Suppressor macrophage treated with lipopolysaccharide for 1 hour (primary cell): ENCODE data around the gene GRIN2C.

ENCODE experiments used
- DNase-seq, 3 donors: peaks; one replicate each; pipeline ENCODE4 v3.0.0-alpha.2; 2020 to 2022

Gene GRIN2C

DNA sequence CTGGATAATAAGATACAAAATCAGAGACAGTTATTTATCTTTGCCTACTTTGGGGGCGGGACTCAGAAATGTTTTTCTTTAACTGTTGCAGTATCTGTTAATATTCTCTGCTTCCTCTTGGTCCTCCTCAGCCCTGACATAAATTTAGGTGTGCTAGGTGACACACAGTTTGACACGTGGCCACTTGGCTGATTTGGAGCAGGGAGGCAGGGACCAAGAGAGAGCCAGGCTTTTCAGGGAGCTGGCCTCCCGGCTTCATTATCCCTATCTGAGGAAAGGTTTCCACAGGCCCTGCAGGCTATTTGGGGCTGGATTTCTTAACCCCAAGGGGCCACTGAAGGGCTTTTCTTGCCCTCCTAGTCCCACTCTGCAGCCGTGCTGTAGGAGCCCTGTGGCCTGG, 63.5 kb downstream of the GRIN2C start:
- DNase-seq: no peak

DNA sequence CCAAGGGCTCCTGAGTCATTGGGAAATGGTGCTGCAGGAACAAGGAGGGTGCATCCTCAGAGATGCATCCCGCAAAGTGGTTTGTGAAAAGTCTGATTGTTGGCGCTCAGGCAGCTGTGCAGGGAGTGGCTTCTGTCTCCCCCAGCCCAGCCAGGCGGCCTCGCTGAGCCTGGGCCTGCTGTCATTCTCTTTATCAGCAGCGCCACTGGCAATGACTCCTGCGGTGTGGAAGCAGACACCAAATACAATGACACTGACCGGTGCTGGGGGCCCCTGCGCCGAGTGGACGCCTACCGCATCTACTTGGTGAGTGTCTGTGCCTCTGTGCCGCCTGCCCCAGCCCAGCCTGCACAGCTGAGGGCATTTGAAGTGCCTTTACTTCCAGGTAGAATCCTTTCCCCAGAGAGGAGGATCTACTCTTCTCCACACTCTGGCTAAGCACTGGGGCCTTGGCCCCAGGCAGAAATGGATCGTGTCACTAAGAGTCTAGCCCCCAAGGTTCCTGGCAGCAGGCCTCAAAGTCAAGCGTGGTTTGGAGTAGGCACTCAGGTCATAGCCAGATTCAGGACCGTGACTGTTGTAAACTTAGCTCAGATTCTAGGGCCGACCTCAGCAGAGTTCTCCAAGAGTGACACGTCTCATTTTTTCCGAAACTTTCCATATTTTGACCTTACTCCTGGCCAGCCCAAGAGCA, 64.2 kb downstream of the GRIN2C start:
- DNase-seq: no peak

DNA sequence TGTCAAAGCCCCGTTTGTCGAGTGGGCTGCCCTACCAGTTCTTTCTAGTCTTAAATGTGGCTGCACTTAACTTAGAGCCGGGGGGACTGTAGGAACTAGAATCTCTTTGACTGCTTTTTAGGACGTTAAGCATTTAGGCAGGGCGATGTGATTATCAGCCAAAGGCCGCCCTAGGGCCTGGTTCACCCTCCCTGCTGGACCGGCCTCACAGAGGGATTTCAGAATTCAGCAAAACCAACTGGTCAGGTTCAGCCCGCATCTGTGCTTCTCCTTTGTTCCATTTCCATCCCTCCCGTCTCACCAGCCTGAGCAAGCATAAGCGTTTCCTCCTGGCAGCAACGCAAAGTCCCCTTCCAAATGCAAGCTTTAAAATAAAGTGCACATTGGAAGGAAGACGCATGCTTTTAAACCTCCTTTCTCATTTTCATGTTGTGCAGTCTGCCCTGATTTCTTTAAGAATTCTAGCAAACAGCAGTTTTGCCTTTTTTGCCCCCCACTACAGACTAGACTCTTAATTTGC, 67.0 kb downstream of the GRIN2C start:
- no peak for DNase-seq
